HCT116 (cell line): ENCODE results near the gene STRIT1. TPM values are rescaled to one million over a fixed set of nuclear protein-coding genes. Genes with fewer than 3 reads are reported as not detected.

Experiments used
- ATAC-seq: fragments of 200-7000 bp; cut with Tn5 transposase; 2 replicates; pipeline ENCODE4 v1.9.1; 2020; ENCODE audit warnings: mild to moderate bottlenecking, moderate library complexity
- BruUV-seq: library from RNA; stranded (reverse); fragments of 400-500 nt; replicated peaks from 2 replicates; lab custom pipeline; 2021; lab: Mats Ljungman, UMichigan
- CTCF ChIA-PET: fragments of 300-600 bp; sonication (Branson Sonifier 250); formaldehyde crosslinking; loops from one replicate; lab custom pipeline; 2021; ENCODE audit warnings: antibody characterized with exemption; lab: Charles Lee
- POLR2A ChIA-PET: fragments of 300-600, 350-600 bp; sonication (Branson Sonifier 250); formaldehyde crosslinking; loops from one replicate; lab custom pipeline; 2021; ENCODE audit warnings: antibody characterized with exemption; lab: Charles Lee
- RAD21 ChIA-PET, 2 experiments: fragments of 300-600 bp; sonication (Branson Sonifier 250); formaldehyde crosslinking; loops; one replicate each; lab custom pipeline; 2023; ENCODE audit warnings: low total read pairs in 2 of 2; ENCODE audit not compliant: uncharacterized antibody in 2 of 2, unreplicated experiment in 2 of 2, low non-redundant PET in 1 of 2; lab: Charles Lee
- DNase-seq: peaks from one replicate; pipeline ENCODE4 v3.0.0-alpha.2; 2010; ENCODE audit warnings: low read depth, low spot score
- H2AFZ ChIP-seq: fragments of 200-600 bp; shearing (Covaris generic), sonication (generic); 2 replicates; pipeline ENCODE4 v1.6.1; 2017; ENCODE audit warnings: low read depth, mixed run types, mixed read lengths, antibody characterized with exemption, low read length; ENCODE audit not compliant: poor library complexity, severe bottlenecking
- H3K27ac ChIP-seq: 2 replicates; pipeline ENCODE4 v1.5.1; 2012; ENCODE audit warnings: low read depth, low read length
- H3K27me3 ChIP-seq: fragments of 200-600 bp; sonication (generic); 2 replicates; pipeline ENCODE4 v1.6.1; 2016; ENCODE audit warnings: mixed run types, low read length, mixed read lengths; ENCODE audit not compliant: insufficient read depth
- H3K36me3 ChIP-seq, 2 experiments: fragments of 200-500 bp in 1 of 2; fragments of 200-600 bp in 1 of 2; sonication (Bioruptor generic) in 1 of 2; sonication (generic) in 1 of 2; 2 replicates each; pipeline versions ENCODE4 v1.5.1 to v1.6.1; 2014 to 2016; ENCODE audit warnings: low read length in 2 of 2, inconsistent platforms in 1 of 2, mixed read lengths in 1 of 2, mixed run types in 1 of 2; ENCODE audit not compliant: insufficient read depth in 2 of 2, control insufficient read depth in 1 of 2
- H3K4me1 ChIP-seq, 2 experiments: fragments of 200-600 bp in 1 of 2; sonication (generic) in 1 of 2; 2 replicates each; pipeline versions ENCODE4 v1.5.1 to v1.6.1; 2012 to 2017; ENCODE audit warnings: low read length in 2 of 2, inconsistent platforms in 1 of 2, mild to moderate bottlenecking in 1 of 2, mixed read lengths in 1 of 2, mixed run types in 1 of 2, moderate library complexity in 1 of 2; ENCODE audit not compliant: insufficient read depth in 2 of 2, control insufficient read depth in 1 of 2
- H3K4me2 ChIP-seq: fragments of 200-600 bp; sonication (generic); 2 replicates; pipeline ENCODE4 v1.6.1; 2017; ENCODE audit warnings: mixed run types, low read length, mixed read lengths
- H3K4me3 ChIP-seq, 2 experiments: fragments of 200-600 bp in 1 of 2; sonication (generic) in 1 of 2; replicated peaks in 1 of 2; 2 replicates each; pipeline ENCODE4 v1.5.1; 2011 to 2016; ENCODE audit warnings: low read length in 2 of 2, control low read depth in 1 of 2, low read depth in 1 of 2, mild to moderate bottlenecking in 1 of 2, mixed read lengths in 1 of 2, mixed run types in 1 of 2
- H3K79me2 ChIP-seq: fragments of 200-600 bp; sonication (generic); 2 replicates; pipeline ENCODE4 v1.6.1; 2017; ENCODE audit warnings: mild to moderate bottlenecking, mixed run types, low read length, moderate library complexity, mixed read lengths; ENCODE audit not compliant: insufficient read depth
- H3K9ac ChIP-seq: fragments of 200-600 bp; sonication (generic); 2 replicates; pipeline ENCODE4 v1.6.1; 2016; ENCODE audit warnings: low read length, mixed read lengths
- H3K9me2 ChIP-seq: fragments of 200-600 bp; sonication (generic), shearing (Covaris generic); 2 replicates; pipeline ENCODE4 v1.6.1; 2017; ENCODE audit warnings: mixed run types, mild to moderate bottlenecking, moderate library complexity; ENCODE audit not compliant: insufficient read depth
- H3K9me3 ChIP-seq, 2 experiments: fragments of 200-500 bp in 1 of 2; fragments of 200-600 bp in 1 of 2; sonication (Bioruptor generic) in 1 of 2; sonication (generic) in 1 of 2; 2 replicates each; pipeline ENCODE4 v1.6.1; 2014 to 2017; ENCODE audit warnings: low read length in 2 of 2, mixed read lengths in 2 of 2, inconsistent platforms in 1 of 2, low read depth in 1 of 2, mild to moderate bottlenecking in 1 of 2, mixed run types in 1 of 2, moderate library complexity in 1 of 2; ENCODE audit not compliant: control insufficient read depth in 1 of 2, insufficient read depth in 1 of 2
- H4K20me1 ChIP-seq: fragments of 200-600 bp; sonication (generic), shearing (Covaris generic); 2 replicates; pipeline ENCODE4 v1.6.1; 2017; ENCODE audit warnings: mixed run types, mild to moderate bottlenecking, moderate library complexity; ENCODE audit not compliant: insufficient read depth
- CBX3 ChIP-seq: IDR thresholded peaks from 2 replicates; pipeline ENCODE4 v1.6.1; 2012; ENCODE audit warnings: low read depth
- CEBPB ChIP-seq: IDR thresholded peaks from 2 replicates; pipeline ENCODE4 v1.6.1; 2012; ENCODE audit warnings: low read depth
- EGR1 ChIP-seq: IDR thresholded peaks from 2 replicates; pipeline ENCODE4 v1.6.1; 2012; ENCODE audit warnings: low read depth
- ELF1 ChIP-seq: IDR thresholded peaks from 2 replicates; pipeline ENCODE4 v1.6.1; 2012; ENCODE audit warnings: low read depth, borderline replicate concordance
- EZH2phosphoT487 ChIP-seq: fragments of 200-600 bp; IDR thresholded peaks from 2 replicates; pipeline ENCODE4 v1.6.1; 2018; ENCODE audit warnings: antibody characterized with exemption, borderline replicate concordance
- FOSL1 ChIP-seq: IDR thresholded peaks from 2 replicates; pipeline ENCODE4 v1.6.1; 2012; ENCODE audit warnings: low read depth
- POLR2AphosphoS5 ChIP-seq: IDR thresholded peaks from 2 replicates; pipeline ENCODE4 v1.6.1; 2011; ENCODE audit warnings: mild to moderate bottlenecking, low read depth, low read length, moderate library complexity
- SRF ChIP-seq: IDR thresholded peaks from 2 replicates; pipeline ENCODE4 v1.6.1; 2012; ENCODE audit warnings: low read depth
- TCF7L2 ChIP-seq: IDR thresholded peaks from 2 replicates; pipeline ENCODE4 v1.7.0; 2011; ENCODE audit warnings: borderline replicate concordance, inconsistent platforms; ENCODE audit not compliant: insufficient read depth, insufficient read length; ENCODE audit errors: extremely low read depth
- ZBTB33 ChIP-seq: IDR thresholded peaks from 2 replicates; pipeline ENCODE4 v1.6.1; 2011; ENCODE audit warnings: mild to moderate bottlenecking, low read length, moderate library complexity; ENCODE audit not compliant: insufficient replicate concordance; ENCODE audit errors: extremely low read depth
- intact Hi-C: fragments of 100-400 bp; cut with micrococcal nuclease; formaldehyde crosslinking; loops from 2 replicates; pipeline ENCODE4 v1.10.0; 2022
- total RNA-seq: library from RNA; stranded (reverse); gene quantifications from one replicate; pipeline ENCODE4 v1.2.1, GENCODE V29; 2021; ENCODE audit not compliant: unreplicated experiment

Gene STRIT1
- total RNA-seq, 1 experiment from 2014 or later = not detected

- no peaks in the 10 kb centered on the region for H3K27me3 ChIP-seq
- no peak overlapping the region for H3K4me3 ChIP-seq
- POLR2A ChIA-PET = no interaction called here
- no peaks in the 10 kb centered on the region for H3K9me2 ChIP-seq
- DNase-seq (no peak), ATAC-seq (no peak)
- no peaks in the 10 kb centered on the region for H3K36me3 ChIP-seq
- no peak overlapping the region for H3K9ac ChIP-seq
- BruUV-seq = no TSS peak
- RAD21 ChIA-PET = no interaction called here
- TF ChIP-seq ELF1 (no peak), CEBPB (no peak), ZBTB33 (no peak), EGR1 (no peak), TCF7L2 (no peak), POLR2AphosphoS5 (no peak), EZH2phosphoT487 (no peak), CBX3 (no peak), FOSL1 (no peak), SRF (no peak)
- H3K27ac ChIP-seq = no peak overlapping the region
- no peaks in the 10 kb centered on the region for H3K9me3 ChIP-seq
- CTCF ChIA-PET = no interaction called here
- no peaks in the 10 kb centered on the region for H3K4me1 ChIP-seq
- intact Hi-C loops = no loop called here
- H2AFZ ChIP-seq = no peak overlapping the region
- H3K4me2 ChIP-seq = no peak overlapping the region
- H4K20me1 ChIP-seq = no peaks in the 10 kb centered on the region
- no peaks in the 10 kb centered on the region for H3K79me2 ChIP-seq
These were observed 48.9 kb upstream of the STRIT1 start for GRCh38 chr3:155342344-155342743.
